GM12865 (cell line): ENCODE measurements around the gene KCTD3.

Source experiments
- DNase-seq: peaks from one replicate; pipeline ENCODE4 v3.0.0; 2010; ENCODE audit warnings: low read depth
- H3K4me3 ChIP-seq: 2 replicates; pipeline ENCODE4 v1.5.1; 2011; ENCODE audit warnings: mild to moderate bottlenecking, low read depth, low read length, control low read depth
- TF ChIP-seq, protein P1 (sequence below): IDR thresholded peaks from 2 replicates; pipeline ENCODE4 v1.5.1; 2011; ENCODE audit warnings: low read length, control low read depth, low read depth, inconsistent platforms; ENCODE audit not compliant: insufficient read depth; ENCODE audit errors: missing control alignments

KCTD3 gene

DNA sequence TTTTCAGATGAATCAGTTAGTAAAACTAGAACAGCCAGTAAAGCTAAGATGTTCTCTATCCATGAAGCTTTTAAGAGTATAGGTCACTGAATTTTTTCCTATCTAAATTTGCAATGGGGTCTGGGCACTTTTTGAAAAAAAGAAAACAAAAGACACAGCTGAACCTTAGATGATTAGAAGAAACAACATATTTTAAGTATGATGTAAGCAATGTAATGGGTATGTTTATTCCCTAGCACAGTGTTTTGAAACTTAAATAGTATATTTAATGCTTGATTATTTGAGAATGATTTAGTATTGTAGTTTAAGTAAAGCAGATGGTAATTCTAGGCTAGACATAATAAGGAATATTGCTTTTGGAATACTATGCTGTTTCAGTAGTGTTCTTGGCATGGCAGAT lies 36.2 kb downstream of the KCTD3 start:
- TF ChIP-seq, protein P1, sequence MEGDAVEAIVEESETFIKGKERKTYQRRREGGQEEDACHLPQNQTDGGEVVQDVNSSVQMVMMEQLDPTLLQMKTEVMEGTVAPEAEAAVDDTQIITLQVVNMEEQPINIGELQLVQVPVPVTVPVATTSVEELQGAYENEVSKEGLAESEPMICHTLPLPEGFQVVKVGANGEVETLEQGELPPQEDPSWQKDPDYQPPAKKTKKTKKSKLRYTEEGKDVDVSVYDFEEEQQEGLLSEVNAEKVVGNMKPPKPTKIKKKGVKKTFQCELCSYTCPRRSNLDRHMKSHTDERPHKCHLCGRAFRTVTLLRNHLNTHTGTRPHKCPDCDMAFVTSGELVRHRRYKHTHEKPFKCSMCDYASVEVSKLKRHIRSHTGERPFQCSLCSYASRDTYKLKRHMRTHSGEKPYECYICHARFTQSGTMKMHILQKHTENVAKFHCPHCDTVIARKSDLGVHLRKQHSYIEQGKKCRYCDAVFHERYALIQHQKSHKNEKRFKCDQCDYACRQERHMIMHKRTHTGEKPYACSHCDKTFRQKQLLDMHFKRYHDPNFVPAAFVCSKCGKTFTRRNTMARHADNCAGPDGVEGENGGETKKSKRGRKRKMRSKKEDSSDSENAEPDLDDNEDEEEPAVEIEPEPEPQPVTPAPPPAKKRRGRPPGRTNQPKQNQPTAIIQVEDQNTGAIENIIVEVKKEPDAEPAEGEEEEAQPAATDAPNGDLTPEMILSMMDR = no peak
- no peak for DNase-seq

DNA sequence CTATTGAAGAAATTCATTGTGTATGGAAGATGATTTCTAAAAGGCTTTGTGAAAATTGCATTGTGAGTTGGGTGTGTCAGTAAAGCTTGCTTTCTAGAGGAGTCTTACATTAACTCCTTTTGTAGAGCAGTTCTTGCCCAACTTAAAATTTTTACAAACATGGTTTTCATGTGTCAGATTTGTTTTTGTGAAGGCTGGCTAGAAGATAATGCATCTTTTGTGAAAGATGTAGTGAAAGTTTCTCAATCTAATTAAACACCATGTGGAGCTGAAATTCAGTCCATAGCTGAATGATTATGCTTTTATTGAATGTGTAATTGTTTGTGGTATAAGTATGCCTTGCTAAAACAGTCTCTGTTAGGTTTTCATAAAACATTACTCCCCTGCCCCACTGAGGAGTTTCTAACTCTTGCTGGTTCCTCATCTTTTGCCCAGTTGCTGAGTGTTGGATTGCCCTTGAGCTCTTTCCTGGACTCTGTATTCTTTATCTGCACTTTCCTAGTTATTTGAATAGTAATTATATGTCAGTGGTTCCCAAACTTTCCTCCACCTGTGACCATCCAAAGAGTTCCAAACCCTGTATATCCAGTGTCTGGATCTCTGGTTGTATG lies 38.0 kb downstream of the KCTD3 start:
- TF ChIP-seq, protein P1 = no peak
- no peak overlapping the region for H3K4me3 ChIP-seq
- no peak for DNase-seq

More for the DNA sequence above, 36.2 kb downstream of the KCTD3 start:
- no peak overlapping the region for H3K4me3 ChIP-seq

DNA sequence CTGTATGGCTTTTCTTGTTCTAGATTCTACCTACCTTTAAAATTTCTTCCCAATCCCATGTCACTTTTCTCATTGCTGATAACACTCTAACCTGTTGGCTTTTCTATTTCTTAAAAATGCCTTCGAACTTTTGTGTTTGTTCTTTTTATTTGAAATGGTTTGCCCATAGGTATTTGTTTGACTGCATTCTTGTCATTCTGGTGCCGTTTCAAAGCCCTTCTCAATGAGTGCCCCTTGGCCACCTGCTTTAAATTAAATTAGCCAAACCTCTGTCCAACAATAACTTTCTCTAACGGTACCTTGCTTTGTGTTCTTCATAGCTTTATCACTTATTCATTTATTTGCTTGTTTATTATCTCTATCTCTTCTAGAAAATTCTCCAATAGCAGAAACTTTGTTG lies 38.9 kb downstream of the KCTD3 start:
- no peak overlapping the region for H3K4me3 ChIP-seq
- TF ChIP-seq, protein P1 = no peak
- DNase-seq = no peak

DNA sequence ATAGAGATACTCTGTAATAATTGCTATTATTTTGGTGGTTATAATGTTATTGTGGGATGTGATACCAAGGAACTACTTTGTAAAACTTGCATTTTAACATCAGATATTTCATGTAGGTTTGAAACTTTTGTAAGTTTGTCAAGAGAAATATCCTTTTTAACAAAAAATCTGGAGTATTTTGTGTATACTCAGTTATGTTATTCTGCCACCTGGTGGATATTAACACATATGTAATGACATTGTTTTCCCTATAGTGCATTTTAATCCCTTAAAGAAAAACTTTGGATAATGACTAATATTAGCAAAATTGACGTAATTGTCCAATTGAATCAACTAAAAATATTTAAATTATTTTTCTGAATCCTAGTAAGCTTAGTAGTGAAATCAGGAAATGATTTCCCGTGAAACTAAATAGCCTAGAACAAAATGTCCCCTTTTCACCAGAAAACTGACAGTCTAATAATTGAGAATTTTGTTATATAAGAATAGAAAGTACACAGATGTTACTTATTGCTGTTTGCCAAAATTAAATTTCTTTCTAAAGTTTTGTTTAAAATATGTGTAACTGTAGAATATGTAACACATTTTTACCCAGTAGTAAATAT lies 39.6 kb downstream of the KCTD3 start:
- H3K4me3 ChIP-seq = no peak overlapping the region
- TF ChIP-seq, protein P1 = peak; percentile 23
- no peak for DNase-seq

DNA sequence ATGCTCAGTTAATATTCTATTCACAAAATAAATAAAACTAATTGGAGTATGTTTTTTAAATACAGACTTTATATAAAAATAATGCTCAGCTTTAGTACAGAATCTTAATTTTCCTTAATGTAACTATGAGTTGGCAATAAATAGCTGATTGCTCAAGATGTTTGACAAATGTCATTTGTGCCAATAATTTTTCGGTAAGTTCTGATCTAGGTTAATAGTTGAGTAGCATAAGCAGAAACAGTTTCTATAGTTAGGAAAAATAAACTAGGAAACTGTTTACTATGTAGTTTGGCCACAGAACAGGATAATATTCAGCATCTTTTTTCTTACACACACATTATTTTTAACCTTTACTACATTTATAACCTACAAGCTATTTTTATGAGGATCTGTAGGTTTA lies 40.3 kb downstream of the KCTD3 start:
- DNase-seq = no peak
- H3K4me3 ChIP-seq = no peak overlapping the region
- TF ChIP-seq, protein P1 = no peak

DNA sequence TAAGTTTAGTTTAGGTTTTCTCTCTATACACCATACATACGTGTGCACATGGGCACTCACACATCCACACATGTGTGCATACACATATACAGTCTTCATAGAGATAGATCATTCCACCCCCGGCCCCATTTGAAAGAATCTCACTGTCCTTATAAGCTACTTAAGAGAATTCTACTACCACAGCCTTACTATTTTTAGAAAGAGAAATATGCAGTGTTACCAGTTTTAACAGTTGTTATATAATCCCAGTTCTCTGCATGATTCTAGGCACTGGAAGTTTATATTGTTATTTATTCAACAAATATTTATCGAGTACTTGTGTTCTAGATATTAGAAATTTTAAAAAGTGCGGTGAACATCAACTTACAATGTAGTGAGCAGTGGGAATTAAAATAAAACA lies 41.5 kb downstream of the KCTD3 start:
- no peak for DNase-seq
- TF ChIP-seq, protein P1 = no peak
- no peak overlapping the region for H3K4me3 ChIP-seq

DNA sequence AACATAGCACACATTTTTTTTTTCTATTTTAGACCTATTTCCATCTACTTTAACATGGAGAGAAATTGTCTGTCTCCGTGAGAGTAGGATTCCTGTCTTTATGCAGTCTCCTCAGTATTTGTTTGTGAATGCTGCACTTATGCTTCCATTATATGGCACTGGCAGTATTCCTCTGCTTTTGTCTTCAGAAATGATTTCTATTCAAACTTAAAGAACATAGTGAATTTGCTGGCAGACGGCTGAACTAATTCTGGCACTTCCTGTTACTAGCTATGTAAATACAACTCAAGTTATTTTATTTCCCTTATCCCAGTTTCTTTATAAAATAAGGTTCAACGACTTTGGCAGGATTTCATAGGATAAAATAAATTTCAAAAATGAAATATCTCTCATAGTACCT lies 45.3 kb downstream of the KCTD3 start:
- H3K4me3 ChIP-seq = no peak overlapping the region
- TF ChIP-seq, protein P1 = no peak
- DNase-seq = no peak
